B cell (primary cell): ENCODE data around the gene ETS1. TPM values are rescaled to one million over a fixed set of nuclear protein-coding genes. Genes with fewer than 3 reads are reported as not detected.

Experiments
- ATAC-seq: fragments of 200-7000 bp; cut with Tn5 transposase; one replicate; pipeline ENCODE4 v1.10.0; 2021; ENCODE audit warnings: low read depth, mild to moderate bottlenecking, moderate number of reproducible peaks, moderate library complexity
- CTCF ChIA-PET: fragments of 350-600 bp; sonication (Branson Sonifier 250); formaldehyde crosslinking; loops from one replicate; lab custom pipeline; 2021; ENCODE audit warnings: antibody characterized with exemption, inconsistent platforms; lab: Charles Lee
- POLR2A ChIA-PET: fragments of 350-600 bp; sonication (Branson Sonifier 250); formaldehyde crosslinking; loops from one replicate; lab custom pipeline; 2021; ENCODE audit warnings: antibody characterized with exemption; lab: Charles Lee
- DNase-seq: peaks from one replicate; pipeline ENCODE4 v3.0.0; 2013
- H2AFZ ChIP-seq: 2 replicates; pipeline ENCODE4 v1.6.1; 2012; ENCODE audit warnings: mild to moderate bottlenecking, low read depth, low read length; ENCODE audit not compliant: insufficient read depth, poor library complexity, severe bottlenecking
- H3K27ac ChIP-seq, 2 donors: 1 replicate in 1 of 2; 2 replicates in 1 of 2; pipeline ENCODE4 v1.5.1; 2012 to 2013; ENCODE audit warnings: low read length in 2 of 2, mild to moderate bottlenecking in 2 of 2, moderate library complexity in 1 of 2
- H3K27me3 ChIP-seq, 4 experiments: fragments of 200-600 bp in 1 of 4; sonication (generic) in 1 of 4; replicated peaks in 1 of 4; 1 replicate in 2 of 4; 2 replicates in 2 of 4; pipeline versions ENCODE4 v1.6.1 to v1.7.0; 2013 to 2016; ENCODE audit warnings: low read length in 3 of 4, mild to moderate bottlenecking in 2 of 4, mixed read lengths in 1 of 4, moderate library complexity in 1 of 4; ENCODE audit not compliant: insufficient read depth in 4 of 4, control insufficient read depth in 3 of 4; ENCODE audit errors: control extremely low read depth in 1 of 4
- H3K36me3 ChIP-seq, 2 experiments: replicated peaks in 1 of 2; 1 replicate in 1 of 2; 2 replicates in 1 of 2; pipeline versions ENCODE4 v1.6.1 to v1.7.1; 2013; ENCODE audit warnings: low read length in 1 of 2; ENCODE audit not compliant: insufficient read depth in 2 of 2, control insufficient read depth in 1 of 2; ENCODE audit errors: control extremely low read depth in 1 of 2, extremely low read depth in 1 of 2
- H3K4me1 ChIP-seq, 2 donors: fragments of 200-600 bp in 1 of 2; sonication (generic) in 1 of 2; 1 replicate in 1 of 2; 2 replicates in 1 of 2; pipeline versions ENCODE4 v1.5.1 to v1.6.1; 2013 to 2017; ENCODE audit warnings: low read length in 2 of 2; ENCODE audit not compliant: control insufficient read depth in 2 of 2, insufficient read depth in 2 of 2
- H3K4me2 ChIP-seq: replicated peaks from 2 replicates; pipeline ENCODE3; 2012; ENCODE audit warnings: mild to moderate bottlenecking, low read depth, low read length; ENCODE audit not compliant: poor library complexity, severe bottlenecking
- H3K4me3 ChIP-seq, 5 experiments: fragments of 200-600 bp in 1 of 5; sonication (generic) in 1 of 5; 1 replicate in 3 of 5; 2 replicates in 2 of 5; pipeline versions ENCODE4 v1.5.1 to v1.7.0; 2011 to 2016; ENCODE audit warnings: low read length in 4 of 5, mild to moderate bottlenecking in 4 of 5, low read depth in 2 of 5, control low read depth in 1 of 5, moderate library complexity in 1 of 5; ENCODE audit not compliant: insufficient read depth in 1 of 5; ENCODE audit errors: control extremely low read depth in 1 of 5, extremely low read depth in 1 of 5
- H3K79me2 ChIP-seq: fragments of 200-600 bp; sonication (generic); one replicate; pipeline ENCODE4 v1.6.0; 2016; ENCODE audit warnings: low read length; ENCODE audit not compliant: control insufficient read depth, insufficient read depth
- H3K9ac ChIP-seq: fragments of 200-600 bp; sonication (generic); 2 replicates; pipeline ENCODE4 v1.6.1; 2017; ENCODE audit warnings: mild to moderate bottlenecking, low read length, moderate library complexity
- H3K9me3 ChIP-seq, 3 donors: one replicate each; pipeline versions ENCODE4 v1.6.1 to v1.7.1; 2013; ENCODE audit warnings: low read length in 2 of 3; ENCODE audit not compliant: control insufficient read depth in 2 of 3, insufficient read depth in 1 of 3; ENCODE audit errors: control extremely low read depth in 1 of 3
- H4K20me1 ChIP-seq: 2 replicates; pipeline ENCODE4 v1.6.0; 2012; ENCODE audit warnings: mild to moderate bottlenecking, low read length; ENCODE audit not compliant: insufficient read depth, control insufficient read depth, poor library complexity, severe bottlenecking
- H3K27ac Mint-ChIP-seq: one replicate; pipeline ENCODE4 v1.8.0; 2021; ENCODE audit warnings: mixed read lengths
- H3K27me3 Mint-ChIP-seq: one replicate; pipeline ENCODE4 v1.8.0; 2021; ENCODE audit warnings: mixed read lengths
- H3K4me1 Mint-ChIP-seq: one replicate; pipeline ENCODE4 v1.8.0; 2021; ENCODE audit warnings: mixed read lengths
- H3K4me3 Mint-ChIP-seq: one replicate; pipeline ENCODE4 v1.8.0; 2021; ENCODE audit warnings: mixed read lengths
- H3K9me3 Mint-ChIP-seq: one replicate; pipeline ENCODE4 v1.8.0; 2022; ENCODE audit warnings: mixed read lengths; ENCODE audit not compliant: insufficient read depth
- EZH2 ChIP-seq: IDR thresholded peaks from 2 replicates; pipeline ENCODE4 v1.6.1; 2012; ENCODE audit warnings: borderline replicate concordance, low read depth, mild to moderate bottlenecking, moderate library complexity, low read length; ENCODE audit not compliant: insufficient read depth, poor library complexity, severe bottlenecking
- WGBS: methylation state at CpG from one replicate; pipeline ENCODE4 v1.1.5; 2013; ENCODE audit warnings: missing lambda C conversion rate; ENCODE audit not compliant: insufficient coverage; 5-methylcytosine and 5-hydroxymethylcytosine counted together
- intact Hi-C: fragments of 100-400 bp; cut with micrococcal nuclease; formaldehyde crosslinking; loops from one replicate; pipeline ENCODE4 v1.10.0; 2022
- polyA plus RNA-seq: library from polyadenylated mRNA; depleted of rRNA; stranded (reverse); fragments of >200 nt; gene quantifications from 2 replicates; pipeline ENCODE4 v1.2.3, GENCODE V29; 2012
- total RNA-seq, 2 donors: library from RNA; stranded (reverse); fragments of 120-200 nt in 1 of 2; gene quantifications; 1 replicate in 1 of 2; 2 replicates in 1 of 2; pipeline versions ENCODE4 v1.2.3 to v1.2.4, GENCODE V29; 2013 to 2022
- TF ChIP-seq, protein P1 (sequence below): fragments of 200-600 bp; IDR thresholded peaks from one replicate; pipeline ENCODE4 v1.8.0; 2022; ENCODE audit warnings: antibody characterized with exemption, mild to moderate bottlenecking

The ETS1 gene
- total and polyA plus RNA-seq, 2 donors (not counting 1 experiment from before 2014, with no cell fraction given), result 115 to 271 TPM

DNA sequence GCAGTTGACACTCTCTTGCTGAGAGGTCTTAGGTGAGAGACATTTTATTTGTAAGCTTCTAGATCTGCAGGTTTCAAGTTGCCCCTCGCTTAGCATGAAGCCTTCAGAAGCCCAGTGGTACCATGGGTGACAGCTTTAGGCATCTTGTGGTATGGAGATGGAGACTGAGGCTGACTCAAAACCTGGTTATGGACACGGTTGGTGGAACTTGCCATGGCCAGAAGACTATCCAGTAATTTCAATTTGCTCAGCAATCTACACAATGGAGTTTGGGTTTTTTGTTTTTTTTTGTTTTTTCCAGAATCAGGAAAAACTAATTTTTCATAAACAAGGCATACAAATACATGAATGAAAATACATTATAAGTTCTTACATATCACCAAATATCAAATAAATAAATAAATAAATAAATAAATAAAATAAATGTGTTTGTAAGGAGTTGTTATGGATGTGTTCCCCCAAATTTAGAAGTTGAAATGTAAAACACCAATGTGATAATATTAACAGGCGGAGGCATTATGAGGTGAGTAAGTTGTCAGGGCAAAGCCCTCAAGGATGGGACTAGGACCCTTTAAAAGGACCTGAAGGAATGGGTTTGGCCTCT lies 22.6 kb downstream of the ETS1 start:
- H3K4me1 Mint-ChIP-seq, result peaks cover 72% of the 10 kb centered on the region
- no peaks in the 10 kb centered on the region for H3K27me3 Mint-ChIP-seq
- ChIA-PET POLR2A (interaction anchor here (0.8 to 2.1 kb wide), 11 partner anchors 11 to 93 kb away, joined by 3 to 15 read pairs (median 5); no protein-coding TSS in a partner anchor), CTCF (interaction anchor here (0.8 to 2.9 kb wide), 14 partner anchors 9 to 93 kb away, joined by 3 to 19 read pairs (median 4); no protein-coding TSS in a partner anchor)
- H3K9me3 Mint-ChIP-seq, result no peaks in the 10 kb centered on the region
- Histone ChIP-seq H3K79me2 (peaks cover 15% of the 10 kb centered on the region), H3K9ac (peak overlapping the region; percentile 29), H3K27me3 (no peaks in the 10 kb centered on the region), H4K20me1 (no peaks in the 10 kb centered on the region), H3K9me3 (no peaks in the 10 kb centered on the region), H3K4me3 (peak overlapping the region in 4 of 5 experiments; percentile 2 to 41 (median 22)), H2AFZ (peak overlapping the region; percentile 62), H3K36me3 (no peaks in the 10 kb centered on the region), H3K27ac (peak overlapping the region; percentile 61 to 74), H3K4me2 (peak overlapping the region; percentile 66), H3K4me1 (peaks cover 55 to 61% of the 10 kb centered on the region in 2 donors)
- no peak for TF ChIP-seq EZH2
- TF ChIP-seq, protein P1, sequence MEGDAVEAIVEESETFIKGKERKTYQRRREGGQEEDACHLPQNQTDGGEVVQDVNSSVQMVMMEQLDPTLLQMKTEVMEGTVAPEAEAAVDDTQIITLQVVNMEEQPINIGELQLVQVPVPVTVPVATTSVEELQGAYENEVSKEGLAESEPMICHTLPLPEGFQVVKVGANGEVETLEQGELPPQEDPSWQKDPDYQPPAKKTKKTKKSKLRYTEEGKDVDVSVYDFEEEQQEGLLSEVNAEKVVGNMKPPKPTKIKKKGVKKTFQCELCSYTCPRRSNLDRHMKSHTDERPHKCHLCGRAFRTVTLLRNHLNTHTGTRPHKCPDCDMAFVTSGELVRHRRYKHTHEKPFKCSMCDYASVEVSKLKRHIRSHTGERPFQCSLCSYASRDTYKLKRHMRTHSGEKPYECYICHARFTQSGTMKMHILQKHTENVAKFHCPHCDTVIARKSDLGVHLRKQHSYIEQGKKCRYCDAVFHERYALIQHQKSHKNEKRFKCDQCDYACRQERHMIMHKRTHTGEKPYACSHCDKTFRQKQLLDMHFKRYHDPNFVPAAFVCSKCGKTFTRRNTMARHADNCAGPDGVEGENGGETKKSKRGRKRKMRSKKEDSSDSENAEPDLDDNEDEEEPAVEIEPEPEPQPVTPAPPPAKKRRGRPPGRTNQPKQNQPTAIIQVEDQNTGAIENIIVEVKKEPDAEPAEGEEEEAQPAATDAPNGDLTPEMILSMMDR, result no peak
- DNase-seq (no peak), ATAC-seq (no peak)
- H3K27ac Mint-ChIP-seq, result peak overlapping the region; percentile 91
- H3K4me3 Mint-ChIP-seq, result peak overlapping the region; percentile 78
- 61% methylated on average over 3 of the region's 3 CpGs for WGBS
- intact Hi-C loops, result loop anchor here (1.0 to 2.0 kb wide), 4 partner anchors 11 to 47 kb away; no protein-coding TSS in a partner anchor
